GM12865 (cell line): ENCODE results near the gene TMEM14A.

ENCODE experiments used
- DNase-seq: peaks from one replicate; pipeline ENCODE4 v3.0.0; 2010; ENCODE audit warnings: low read depth
- H3K4me3 ChIP-seq: 2 replicates; pipeline ENCODE4 v1.5.1; 2011; ENCODE audit warnings: mild to moderate bottlenecking, low read depth, low read length, control low read depth
- CTCF ChIP-seq: IDR thresholded peaks from 2 replicates; pipeline ENCODE4 v1.5.1; 2011; ENCODE audit warnings: low read length, control low read depth, low read depth, inconsistent platforms; ENCODE audit not compliant: insufficient read depth; ENCODE audit errors: missing control alignments

Gene TMEM14A

DNA sequence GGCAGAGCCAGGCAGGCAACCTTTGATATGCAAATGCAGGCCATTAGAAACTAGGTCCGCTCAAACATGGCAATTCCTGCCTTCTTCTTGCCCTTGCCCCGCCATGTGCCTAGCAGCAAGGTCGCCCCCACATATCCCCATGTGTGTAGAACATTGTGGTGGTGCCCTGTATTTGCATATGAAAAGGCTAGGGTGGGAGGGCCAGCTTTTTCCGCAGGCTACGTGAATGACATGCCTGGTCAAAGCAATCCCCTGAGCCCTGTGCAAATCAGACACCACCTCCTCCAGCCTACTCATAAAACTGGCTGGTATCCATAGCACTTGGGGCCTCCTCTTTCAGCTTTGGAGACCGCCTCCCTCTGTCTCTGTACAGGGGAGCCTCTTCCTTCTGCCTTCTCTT, 60.8 kb downstream of the TMEM14A start:
- H3K4me3 ChIP-seq = no peak overlapping the region
- TF ChIP-seq CTCF = no peak
- DNase-seq = no peak

DNA sequence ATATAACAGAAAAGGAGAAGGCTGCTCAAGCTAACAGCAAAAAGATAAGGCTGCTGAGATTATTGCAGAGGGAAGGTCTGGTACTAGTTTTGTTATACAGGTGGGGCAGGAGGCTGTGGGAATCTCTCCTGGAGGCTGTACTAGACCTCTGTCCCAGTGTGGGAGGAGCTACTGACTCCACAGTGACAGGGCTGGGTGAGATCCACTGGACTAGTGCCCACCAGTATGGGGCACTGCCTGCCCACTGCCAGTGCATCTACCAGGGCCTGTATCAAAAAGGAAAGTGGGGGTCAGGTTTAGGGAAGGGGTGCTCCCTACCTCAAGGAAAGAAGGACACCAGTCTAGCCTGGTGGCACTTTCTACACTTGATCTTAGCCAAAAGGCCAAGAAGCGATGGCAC, 62.3 kb downstream of the TMEM14A start:
- DNase-seq = no peak
- H3K4me3 ChIP-seq = no peak overlapping the region
- TF ChIP-seq CTCF = no peak

DNA sequence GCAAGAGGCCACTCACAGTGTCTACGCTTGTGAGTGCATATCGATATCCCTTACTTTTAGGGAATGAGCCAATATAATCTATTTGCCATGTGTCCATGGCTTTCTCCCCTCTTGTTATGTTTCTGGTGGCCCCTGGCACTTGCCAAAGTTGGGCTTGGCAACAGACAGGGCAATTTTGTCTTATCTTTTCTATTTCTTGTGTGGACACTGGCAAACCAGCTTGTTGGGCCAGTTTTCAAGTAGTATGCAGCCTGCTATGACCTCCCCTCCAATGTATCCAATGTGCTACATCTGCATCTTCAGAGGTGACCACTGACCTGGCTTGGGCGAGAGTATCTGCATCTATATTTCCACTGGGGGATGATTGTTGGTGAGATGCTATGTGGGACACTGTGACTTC, 63.2 kb downstream of the TMEM14A start:
- TF ChIP-seq CTCF = no peak
- DNase-seq = no peak
- no peak overlapping the region for H3K4me3 ChIP-seq

DNA sequence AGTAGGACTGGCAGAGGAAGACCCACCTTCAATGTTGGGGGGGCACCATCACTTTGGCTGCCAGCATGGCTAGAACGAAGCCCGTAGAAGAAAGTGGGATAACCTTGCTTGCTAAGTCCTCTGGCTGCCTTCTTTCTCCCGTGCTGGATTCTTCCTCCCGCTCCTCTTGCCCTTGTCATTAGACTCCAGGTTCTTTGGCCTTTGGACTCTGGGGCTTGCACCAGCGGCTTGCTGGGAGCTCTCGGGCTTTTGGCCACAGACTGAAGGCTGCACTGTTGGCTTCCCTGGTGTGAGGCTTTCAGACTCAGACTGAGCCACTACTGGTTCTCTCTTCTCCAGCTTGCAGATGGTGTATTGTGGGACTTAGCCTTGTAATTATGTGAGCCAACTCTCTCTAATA, 64.2 kb downstream of the TMEM14A start:
- H3K4me3 ChIP-seq = no peak overlapping the region
- DNase-seq = no peak
- no peak for TF ChIP-seq CTCF

DNA sequence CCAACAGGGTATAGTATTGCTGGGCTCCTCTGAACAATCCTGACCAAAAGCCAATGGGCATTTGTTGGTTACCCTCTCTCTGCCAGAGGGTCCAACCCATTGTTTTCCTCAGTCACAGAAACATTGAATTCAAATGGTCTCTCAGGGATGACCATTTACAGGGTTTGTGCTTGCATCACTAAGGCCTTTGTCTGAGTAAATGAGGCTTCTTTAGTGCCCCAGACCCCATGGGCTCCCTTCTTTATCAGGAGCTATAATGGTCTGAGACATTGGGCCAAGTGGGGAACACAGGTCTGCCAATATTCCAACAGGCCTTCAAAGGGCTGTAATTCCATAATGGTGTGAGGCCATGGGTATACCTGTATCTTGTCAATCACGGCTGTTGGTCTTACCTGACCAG, 65.2 kb downstream of the TMEM14A start:
- H3K4me3 ChIP-seq = no peak overlapping the region
- DNase-seq = no peak
- TF ChIP-seq CTCF = no peak
